GM21737 (cell line): ENCODE results near the gene ABCF2.

ENCODE experiments used
- ATAC-seq: cut with Tn5 transposase; IDR thresholded peaks from one replicate; pipeline ENCODE4 v1.9.1; 2021; ENCODE audit warnings: mild to moderate bottlenecking, moderate library complexity; ENCODE audit not compliant: unreplicated experiment

Gene ABCF2

DNA sequence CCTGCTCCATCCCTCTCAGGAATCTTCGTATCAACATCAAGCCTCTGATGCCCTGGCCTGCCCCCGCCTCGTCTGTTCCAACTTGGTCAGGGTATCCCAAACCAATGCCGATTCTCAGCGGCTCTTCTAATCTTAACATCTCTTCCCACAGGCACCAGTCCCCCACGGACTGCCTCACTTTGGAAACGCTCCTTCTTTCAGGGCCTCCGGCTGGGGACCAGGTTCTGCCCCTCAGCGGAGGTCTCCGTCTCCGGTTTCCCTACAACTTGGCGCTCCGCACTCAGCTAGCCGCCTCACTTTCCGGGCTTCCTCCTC lies 488 bp downstream of the ABCF2 start:
- ATAC-seq = no peak

DNA sequence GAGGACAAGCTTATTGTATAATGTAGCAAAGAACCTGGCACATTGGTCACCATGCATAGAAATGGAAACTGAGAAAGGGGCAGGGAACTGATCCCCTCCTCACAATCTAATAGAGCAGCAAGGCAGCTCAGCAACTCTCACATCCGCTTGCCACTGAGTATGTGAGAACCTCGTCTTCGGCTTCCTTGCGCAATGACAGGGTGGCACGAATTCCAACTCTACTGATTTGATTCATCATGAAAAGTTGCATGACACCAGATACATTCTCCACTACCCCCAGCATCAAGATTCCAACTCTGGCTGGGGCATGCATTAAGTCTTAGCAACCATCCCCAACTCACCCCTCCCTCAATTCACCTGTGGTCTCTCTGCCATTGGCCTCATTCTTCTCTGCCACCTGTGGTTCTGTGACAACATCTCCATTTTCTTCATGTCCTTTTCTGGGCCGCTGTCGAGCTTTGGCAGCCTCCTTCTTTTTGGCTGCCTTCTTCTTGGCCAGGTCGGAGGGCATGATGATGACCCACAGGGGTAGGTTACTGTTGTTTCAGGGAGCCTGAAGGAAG lies 976 bp downstream of the ABCF2 start:
- ATAC-seq = no peak

DNA sequence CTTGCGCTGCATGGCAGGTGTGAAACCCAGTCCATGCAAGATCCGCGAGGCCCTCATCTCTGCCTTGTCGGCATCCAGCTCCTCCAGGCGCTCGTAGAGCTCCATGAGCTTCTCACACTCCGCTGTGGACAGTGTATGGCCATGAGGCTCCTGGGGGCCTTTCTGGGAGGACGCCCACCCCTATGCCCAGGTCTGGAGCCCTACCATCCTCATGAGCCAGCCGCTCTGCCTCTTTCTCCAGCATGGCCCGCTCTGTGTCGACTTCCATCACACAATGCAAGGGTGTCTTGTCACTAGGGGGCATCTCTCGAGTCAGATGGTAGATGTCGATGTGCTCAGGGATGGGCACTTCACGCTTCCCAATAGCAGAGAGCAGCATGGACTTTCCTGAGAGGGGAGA lies 3.3 kb downstream of the ABCF2 start:
- no peak for ATAC-seq

DNA sequence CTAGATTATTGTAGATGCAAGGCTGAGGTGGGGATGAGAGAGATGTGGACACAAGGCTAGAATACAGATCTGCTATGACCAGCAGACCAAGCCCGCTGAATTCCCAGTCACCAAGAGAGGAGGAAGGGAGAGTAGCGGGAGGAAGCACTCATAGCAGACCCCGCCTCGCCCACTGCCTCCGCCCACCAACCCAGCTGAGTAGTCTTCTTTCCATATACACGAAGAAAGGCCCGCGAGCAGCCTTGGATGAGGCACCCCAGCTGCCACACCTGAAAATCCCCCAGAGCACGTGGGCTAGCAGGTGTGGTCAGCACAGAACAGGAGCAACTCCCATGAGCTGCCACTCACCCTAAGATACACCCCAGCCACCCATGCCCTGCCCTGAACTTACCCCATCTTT lies 8.8 kb downstream of the ABCF2 start:
- ATAC-seq = no peak

DNA sequence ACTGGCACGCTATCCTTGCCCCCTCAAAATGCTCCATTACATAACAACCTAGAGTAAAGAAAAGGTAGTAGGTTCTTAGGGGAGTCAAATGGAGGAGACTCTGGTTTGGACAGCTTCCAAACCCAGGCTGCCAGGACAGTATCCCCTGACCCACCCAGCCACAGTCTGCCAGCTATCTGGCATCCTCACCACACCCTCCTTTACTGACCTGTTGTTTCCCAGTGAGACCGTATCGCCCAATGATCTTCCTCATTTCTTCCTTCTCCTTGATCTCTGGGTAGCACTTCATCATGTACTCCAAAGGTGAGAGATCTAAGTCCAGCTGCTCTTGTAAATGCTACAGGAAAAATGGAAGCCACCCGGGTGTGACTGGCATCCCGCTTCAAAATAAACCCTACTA lies 11.6 kb downstream of the ABCF2 start:
- no peak for ATAC-seq

DNA sequence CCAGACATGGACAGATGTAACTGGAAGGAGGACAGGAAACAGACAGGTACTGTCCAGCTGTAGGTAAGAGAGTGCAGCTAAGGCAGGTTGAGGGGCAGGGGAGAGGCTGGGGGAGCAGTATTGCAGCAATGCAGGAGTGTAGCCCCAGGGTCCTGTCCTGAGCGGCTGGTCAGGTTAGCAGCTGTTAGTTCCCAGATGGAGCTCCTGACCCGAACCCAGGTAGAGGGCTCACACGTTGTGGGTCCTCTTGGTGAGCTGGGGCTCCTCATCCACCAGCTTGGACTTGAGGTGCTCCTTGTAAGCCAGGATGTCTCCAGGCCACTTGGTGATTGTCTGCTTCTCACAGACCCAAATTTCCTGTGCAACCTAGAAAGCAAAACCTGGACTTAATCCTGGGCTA lies 13.2 kb downstream of the ABCF2 start:
- no peak for ATAC-seq

DNA sequence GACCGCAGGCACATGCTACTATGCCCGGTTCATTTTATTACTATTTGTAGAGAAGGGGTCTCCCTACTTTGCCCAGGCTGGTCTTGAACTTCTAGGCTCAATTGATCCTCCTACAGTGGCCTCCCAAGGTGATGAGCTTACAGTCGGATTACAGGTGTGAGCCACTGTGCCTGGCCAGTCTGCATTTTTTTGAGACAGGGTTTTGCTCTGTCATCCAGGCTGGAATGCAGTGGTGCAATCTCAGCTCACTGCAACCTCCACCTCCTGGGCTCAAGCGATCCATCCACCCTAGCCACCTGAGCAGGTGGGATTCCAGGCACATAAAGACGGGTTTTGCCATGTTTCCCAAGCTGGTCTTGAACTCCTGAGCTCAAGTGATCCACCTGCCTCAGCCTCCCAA lies 14.4 kb downstream of the ABCF2 start:
- ATAC-seq = no peak

DNA sequence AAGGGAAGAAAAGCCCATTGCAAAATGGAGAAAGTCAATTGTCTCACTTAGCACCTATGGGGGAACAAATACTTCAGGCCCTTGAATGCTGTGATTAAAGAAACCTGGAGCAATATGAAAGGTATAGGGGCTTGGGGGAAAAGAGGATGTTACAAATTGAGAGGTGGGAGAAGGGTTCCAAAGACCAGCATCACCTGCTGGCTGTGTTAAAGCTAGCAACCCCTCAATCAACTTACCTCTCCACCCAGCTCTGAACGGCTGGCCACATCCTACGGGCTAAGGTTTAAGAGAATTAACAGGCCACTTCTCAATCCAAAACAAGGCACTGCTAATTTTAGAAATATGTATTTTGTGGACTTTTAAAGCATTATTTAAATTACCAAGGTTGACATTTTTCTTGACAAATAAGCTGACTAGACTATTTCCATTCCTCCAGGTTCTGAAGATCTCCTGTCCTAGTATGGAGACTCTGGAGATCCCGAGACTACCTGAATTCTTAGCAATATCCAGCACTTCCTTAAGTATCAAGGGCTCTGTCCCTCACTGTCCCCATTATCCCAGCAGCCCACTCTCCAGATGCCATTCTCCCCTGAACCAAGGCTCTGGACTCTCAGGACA lies 15.7 kb downstream of the ABCF2 start:
- no peak for ATAC-seq

DNA sequence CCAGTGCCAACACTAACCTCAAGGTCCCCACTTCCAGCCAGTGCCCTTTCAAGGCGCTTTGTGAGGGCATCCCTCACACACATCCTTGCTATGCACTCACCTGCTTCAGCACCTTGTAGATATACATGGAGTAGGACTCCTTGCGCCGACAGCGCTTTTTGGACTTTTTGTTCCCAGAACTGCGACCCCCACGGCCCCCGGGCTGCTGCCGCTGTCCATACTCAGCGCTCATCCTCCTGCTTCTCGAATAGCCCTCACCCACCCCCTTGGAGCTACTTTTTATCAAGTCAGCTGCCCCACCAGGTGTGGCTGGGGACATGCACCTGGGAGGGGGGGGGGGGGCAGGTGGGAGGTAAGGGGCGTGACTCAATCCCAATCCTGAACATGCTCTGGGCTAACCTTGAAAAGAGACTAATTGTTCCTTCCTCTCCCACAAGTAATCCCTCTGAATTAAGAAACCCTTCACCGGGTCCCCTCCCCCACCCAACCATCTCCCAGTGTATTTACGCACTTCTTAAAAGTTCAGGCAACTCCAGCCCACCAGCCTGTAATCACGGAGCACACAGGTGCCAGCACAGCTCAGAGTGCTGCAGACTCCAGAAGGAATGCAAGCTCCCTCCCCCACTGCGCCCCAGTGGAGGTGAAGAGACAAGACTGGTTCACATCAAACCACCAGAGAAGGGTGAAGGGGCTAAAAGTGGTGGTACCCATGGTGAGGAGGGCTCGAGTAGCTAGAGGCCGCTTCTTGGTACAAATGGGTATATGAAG lies 16.7 kb downstream of the ABCF2 start, which contains the start of gene H2BK1:
Gene H2BK1, minus strand, starts transcription at position 402 of the 768 bp plus-strand sequence. Its CDS starts 170 bp downstream, at position 232.
- ATAC-seq = no peak

DNA sequence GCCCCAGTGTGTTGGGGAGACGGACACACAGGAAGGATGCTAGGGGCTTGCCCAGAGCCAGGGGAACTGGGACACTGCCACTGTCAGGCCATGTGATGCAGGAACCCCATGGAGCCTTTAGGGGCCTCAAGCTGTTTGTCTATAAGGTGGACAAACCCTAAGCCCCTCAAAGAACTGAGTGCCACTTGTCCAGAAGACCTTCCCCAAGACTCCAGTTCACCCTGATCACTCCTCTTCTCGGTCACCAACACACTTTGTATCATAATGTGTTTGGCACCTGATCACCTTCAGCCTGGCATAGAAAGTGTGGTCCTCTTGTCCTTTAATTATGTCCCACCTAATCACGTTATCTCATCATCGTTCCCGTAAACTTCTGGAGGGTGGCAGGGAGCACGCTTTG lies 17.4 kb downstream of the ABCF2 start:
- no peak for ATAC-seq

DNA sequence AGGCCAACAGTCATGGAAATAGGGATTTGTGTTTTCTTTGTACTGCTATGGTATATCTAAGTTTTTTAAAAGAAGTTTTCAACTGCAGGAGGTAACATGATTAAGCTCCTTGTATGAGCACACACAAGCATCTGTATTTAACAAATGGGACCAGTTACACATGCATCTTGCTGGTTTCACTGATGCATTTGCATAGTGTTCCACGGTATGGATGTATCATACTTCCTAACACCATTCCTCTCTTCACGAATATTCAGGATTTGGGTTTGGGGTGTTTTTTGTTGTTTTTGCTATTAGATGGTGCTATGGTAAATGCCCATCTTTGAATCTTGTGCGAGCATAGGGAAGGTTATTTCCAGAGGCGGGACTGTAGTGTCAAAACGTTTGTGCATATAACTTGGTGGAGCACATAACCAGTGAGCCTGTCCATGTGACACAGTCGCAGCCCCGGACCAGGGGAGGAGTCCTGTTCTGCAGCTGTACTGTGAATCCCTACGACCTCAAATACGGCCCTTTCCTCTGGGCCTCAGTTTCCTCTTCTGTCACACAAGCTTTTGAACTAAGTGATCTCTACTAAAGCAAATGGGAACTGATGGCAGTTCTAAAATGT lies 18.6 kb downstream of the ABCF2 start:
- no peak for ATAC-seq

DNA sequence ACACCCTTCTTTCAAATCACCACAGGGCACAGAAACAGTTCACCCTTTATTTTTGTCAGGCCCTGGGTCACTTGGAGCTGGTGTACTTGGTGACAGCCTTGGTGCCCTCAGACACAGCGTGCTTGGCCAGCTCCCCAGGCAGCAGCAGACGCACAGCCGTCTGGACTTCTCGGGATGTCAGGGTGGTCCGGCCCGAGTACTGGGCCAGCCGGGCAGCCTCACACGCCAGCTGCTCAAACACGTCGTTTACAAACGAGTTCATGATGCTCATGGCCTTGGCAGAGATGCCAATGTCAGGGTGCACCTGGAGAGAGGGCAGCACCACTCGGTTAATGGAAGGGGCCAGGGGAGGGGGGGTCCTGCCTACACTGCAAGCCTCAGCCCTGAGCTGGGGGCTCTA lies 19.2 kb downstream of the ABCF2 start:
- ATAC-seq = no peak

DNA sequence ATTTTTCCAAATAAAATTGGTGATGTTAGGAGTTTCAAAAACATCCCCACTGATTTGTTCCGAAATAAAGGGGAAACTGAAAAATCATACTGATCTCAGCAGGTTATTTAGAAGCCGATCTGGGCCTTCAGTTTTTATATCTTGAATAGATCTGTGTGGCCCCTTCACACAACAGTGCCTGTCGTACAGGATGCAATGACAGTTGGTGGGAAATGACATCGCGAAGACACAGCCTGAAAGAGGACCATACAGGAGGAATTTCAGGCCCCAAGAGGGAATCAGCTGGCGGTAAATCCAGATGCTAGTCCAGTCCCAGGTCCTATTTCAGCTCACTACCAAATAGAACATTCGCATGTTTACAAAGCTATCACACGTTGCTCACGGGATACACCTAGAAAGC lies 19.7 kb downstream of the ABCF2 start:
- no peak for ATAC-seq

DNA sequence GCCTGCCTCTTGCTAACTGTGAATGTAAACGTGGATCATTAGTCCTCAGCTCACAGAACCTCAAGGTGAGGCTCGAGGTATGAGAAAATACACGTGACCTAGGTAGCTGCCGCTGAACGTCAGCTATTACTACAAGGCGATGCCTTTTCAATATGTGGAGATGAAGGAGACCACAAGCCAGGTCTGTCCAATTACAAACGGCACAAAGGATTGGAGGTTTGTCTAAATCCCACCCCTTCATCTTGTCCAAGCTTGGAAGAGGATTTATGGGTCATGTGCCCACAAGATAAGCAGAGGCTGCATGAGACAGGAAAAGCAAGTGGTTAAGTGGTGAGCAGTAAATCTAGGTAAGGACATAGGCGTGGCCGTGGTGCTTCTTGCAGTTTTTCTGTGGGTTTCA lies 20.1 kb downstream of the ABCF2 start:
- ATAC-seq = no peak

DNA sequence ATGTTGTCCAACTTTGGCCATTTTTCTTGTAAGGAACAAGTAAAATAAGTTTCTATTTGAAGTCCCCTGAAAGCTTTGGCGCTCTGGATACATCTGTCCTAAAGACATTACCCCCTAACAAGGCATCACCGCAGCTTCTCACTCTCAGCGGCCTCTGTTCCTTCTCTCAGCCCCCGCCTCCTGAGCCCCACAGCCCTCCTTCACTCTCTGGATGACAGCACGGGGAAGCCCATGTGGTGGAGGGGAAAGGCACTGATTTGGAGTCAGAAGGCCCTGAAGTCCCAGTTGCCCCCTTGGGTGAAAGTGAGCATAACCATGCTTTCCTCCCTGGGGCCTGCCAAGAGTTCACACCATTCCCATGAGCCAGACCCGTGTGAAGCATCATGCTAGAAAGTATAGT lies 21.3 kb downstream of the ABCF2 start:
- no peak for ATAC-seq

DNA sequence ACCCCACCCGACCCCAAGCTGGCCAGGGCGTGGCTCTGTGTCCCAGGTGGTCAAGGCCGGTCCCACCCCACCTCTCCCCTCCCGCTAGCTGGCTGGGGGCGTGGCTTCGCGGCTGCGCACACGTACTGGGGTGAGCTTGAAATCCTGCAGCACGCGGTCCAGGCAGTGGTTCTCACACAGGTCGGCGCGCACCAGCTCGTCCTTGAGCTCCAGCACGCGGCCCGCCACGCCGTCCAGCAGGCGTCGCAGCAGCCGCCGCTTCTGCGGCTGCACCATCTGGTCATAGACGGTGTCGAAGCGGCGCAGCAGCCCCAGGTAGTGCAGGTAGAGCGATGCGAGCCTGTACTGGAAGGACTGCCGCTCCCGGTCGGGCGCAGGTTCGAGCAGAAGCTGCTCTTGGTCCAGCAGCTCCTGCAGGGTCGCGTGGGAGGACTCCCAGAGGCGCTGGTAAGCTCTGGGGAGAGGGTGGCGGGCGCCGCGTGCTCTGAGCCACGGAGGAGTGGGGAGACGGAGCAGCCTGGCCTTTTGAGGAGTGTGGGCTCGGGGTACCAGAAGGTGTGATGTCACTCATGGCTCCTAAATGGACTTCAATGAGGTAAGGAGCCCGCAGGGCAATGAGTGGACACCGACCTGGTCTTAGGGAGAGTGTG lies 22.5 kb downstream of the ABCF2 start:
- no peak for ATAC-seq

DNA sequence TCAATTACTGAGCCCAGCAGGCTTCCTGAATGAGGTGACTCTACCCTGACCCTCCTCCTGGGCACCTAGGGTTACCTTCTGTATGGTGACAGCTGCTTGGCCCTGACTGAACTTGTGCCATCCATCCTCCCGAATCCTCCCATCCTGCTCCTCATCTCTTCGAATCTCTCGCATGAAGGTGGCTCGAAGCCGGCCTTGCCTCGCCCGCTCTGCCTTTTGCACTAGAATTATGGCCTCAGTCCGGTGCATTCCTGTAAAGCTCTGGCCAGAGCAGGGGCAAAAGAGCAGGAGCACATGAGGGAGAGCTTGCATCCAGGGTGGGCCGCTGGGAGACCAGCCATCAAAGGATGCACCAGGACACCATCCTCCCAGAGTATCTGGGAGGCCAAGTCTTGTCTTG lies 24.2 kb downstream of the ABCF2 start:
- ATAC-seq = no peak

DNA sequence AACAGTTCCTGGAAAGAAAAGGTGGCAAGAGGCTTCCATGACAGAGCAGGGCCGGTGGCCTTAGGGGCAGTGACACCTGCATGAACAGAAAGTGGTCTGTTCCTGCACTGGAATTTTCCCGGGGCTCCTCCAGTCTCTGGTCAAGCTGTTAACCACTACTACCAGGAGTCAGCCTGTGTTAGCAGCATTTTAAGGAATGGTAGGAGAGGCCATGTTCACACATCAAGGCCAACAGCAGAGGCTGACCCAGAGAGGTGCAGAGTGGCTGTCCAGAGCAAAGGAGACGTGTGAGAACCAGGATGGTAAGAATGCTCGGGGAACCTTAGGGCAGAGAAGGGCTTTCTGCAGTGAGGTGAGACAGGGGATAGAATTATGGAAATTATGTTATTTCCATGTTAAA lies 25.3 kb downstream of the ABCF2 start:
- no peak for ATAC-seq

DNA sequence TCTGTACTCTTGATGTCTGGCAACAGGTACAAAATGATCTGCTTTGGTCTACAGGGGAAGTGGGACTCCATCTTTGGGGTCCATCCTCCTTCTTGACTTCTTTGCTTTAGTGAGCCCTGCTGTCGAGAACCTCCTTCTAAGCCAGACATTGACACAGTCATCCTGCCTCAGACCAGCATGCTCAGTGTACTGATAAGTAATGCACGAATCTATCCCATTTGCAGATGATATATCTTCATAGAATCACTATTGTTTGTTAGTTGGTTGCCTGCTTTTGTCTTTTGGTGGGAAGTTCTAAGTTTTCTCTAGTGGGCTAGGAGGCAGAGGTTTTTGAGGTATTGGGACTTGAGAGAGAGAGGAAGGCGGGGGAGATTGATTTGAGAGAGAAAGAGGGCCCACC lies 25.7 kb downstream of the ABCF2 start:
- no peak for ATAC-seq

DNA sequence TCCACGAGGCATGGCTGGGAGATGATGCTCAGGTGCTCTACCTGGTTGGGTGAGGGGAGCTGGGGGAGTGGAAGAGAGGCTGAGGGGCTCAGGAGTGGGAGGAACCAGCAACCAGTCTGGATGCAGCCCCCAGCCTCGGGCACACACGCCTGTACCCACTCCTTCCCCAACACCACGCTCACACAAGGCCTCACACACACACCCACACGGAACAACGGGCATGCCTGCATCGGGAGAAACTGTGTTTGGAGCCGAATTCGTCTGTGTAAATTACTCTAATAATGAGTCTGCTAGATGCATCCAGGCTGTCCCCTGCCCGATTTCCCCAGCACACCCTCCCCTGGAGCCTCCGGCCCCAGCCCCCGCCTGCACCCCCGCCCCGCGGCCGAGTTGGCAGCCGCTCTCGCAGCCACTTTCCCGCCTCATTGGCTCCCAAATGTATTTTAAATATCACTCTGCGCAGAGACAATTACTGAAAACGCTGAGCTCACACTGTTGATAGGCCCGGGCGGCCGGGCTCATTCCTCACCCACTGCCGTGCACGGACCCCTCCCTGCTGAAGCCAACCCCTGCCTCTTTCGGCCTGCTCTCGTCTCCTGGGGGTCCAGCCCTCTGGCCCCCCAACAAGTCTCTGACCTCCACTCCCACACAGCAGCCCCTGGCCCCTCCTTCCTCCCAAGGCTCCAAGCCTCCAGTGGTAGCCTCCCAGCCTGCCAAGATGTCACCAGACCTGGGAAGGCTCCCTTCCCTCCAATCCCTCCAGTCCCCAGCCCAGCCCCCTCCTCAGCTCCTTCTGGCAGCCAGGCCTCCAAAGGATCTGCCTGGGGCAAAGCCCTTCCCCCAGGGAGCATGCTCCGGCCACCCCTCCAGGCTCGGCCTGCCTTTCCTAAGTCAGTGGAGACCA lies 27.8 kb downstream of the ABCF2 start:
- no peak for ATAC-seq

DNA sequence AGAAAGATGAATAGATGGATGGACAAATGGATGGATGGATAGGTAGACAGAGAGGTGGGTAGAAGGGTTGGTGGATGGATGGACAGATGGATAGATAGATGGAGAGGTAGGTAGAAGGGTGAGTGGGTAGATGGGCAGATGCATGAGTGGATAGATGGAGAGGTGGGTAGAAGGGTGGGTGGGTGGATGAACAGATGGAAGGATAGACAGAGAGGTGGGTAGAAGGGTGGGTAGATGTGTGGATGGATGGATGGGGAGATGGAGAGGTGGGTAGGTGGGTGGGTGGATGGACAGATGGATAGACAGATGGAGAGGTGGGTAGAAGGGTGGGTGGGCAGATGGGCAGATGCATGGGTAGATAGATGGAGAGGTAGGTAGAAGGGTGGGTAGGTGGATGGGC lies 29.1 kb downstream of the ABCF2 start:
- ATAC-seq = no peak
